HG03457 (cell line): ENCODE measurements around the gene APOM.
A peak's percentile ranks its signal among the peaks of the same experiment; 100 is the strongest.

Source experiments
- ATAC-seq: cut with Tn5 transposase; IDR thresholded peaks from one replicate; pipeline ENCODE4 v1.9.1; 2021; ENCODE audit warnings: moderate number of reproducible peaks; ENCODE audit not compliant: unreplicated experiment

Gene APOM

DNA sequence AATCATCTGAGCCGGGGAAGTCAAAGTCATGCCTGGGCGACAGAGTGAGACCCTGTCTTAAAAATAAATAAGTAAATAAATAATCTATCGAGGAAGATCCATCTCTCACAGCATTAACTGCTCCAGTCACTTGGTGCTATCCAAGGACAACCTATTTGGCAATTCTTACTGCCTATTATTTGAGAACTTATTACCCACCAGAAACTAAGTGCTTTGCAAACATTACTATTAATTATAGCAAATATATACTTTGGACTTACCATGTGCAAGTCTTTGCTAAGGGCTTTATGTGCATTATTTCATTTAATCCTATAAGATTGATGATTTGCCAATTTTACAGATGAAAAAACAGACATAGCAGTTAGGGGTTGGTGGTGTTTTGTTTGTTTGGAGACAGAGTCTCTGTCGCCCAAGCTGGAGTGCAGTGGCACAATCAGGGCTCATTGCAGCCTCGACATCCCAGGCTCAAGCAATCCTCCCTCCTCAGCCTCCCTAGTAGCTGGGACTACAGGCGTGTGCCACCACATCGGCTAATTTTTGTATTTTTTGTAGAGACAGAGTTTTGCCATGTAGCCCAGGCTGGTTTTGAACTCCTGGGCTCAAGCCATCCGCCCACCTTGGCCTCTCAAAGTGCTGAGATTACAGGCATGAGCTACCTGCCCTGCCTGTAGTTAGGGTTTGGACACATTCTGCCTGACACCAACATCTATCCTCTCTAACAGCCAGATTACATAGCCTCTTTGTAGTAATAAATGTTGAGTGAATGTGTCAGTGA lies 933 bp upstream of the APOM start:
- ATAC-seq = no peak

DNA sequence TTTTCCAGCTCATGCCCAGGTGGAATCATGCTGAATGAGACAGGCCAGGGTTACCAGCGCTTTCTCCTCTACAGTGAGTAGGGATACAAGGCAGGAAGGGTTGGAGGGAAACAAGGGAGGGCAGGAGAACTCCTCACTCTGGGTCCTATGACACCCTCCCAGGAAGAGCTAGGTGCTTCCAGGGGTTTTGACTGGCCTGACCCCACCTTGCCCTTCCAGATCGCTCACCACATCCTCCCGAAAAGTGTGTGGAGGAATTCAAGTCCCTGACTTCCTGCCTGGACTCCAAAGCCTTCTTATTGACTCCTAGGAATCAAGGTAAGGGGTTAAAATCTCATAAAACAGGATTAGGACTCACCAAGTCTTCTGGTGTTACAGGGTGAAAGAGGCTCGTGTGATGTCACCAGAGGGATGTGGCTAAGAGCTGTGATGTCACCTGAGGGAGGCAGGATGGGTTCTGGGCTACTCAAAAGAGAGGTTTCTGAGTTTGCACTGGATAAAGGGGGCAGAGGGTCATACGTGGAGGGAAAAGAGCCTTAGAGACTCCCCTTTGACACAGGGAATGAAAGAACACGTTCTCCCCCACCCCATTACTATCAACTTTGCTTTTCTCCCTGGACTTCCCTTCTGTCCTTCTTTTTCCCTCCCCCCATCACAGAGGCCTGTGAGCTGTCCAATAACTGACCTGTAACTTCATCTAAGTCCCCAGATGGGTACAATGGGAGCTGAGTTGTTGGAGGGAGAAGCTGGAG lies 1.9 kb downstream of the APOM start:
- no peak for ATAC-seq

DNA sequence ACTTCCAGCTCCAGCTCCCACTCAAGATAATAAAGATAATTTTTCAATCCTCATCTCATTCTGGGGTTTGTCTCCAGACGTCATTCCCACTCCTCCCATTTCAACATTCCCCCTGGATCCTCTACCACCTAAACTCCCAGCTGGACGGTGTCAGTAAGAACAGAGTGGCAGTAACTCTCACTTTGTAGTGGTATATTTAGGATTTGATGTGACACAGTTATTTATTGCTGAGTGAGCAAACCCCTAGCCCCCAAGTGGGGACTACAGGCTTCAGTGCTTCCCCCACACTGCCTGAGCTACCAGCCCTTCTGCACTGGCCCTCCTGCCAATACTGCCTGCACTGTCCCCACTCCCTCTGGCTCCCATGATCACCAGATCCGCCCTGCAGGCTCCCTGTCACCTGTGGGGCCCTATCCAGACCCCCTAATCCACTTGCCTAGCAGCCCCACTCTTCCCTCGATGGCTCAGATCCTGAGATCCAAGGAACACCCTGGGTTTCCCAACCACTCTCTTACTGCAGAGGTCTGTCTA lies 2.5 kb downstream of the APOM start:
- no peak for ATAC-seq

DNA sequence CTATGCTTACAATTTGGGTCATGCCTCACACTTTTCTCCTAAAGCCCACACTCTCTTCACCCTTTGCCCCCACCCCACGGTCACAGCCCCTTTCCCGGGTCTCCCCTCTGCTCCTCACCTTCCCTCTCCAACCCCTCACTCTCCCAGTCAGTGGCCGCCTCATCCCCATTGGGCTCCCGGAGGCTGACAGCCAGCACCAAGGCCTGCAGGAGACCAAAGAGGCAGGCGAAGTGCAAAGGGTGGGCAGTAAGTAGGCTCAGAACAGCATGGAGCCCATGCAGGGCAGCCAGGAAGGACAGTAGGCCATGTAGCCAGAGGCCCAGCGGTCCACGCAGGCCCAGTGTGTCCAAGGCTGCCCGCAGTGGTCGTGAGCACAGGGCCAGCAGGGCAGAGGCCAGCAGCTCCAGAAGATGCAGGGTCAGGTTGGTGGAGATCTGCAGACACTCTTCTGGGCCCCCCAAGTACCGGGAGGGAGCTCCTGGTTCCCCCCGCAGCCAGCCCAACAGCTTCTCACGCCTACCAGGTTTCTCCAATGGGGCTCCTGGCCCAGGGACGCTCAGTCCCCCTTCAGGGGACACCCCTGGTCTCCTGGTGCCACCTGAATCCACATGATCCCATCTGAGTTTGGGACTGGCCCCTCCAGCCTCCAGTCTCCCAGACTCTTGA lies 3.4 kb downstream of the APOM start:
- ATAC-seq = no peak

DNA sequence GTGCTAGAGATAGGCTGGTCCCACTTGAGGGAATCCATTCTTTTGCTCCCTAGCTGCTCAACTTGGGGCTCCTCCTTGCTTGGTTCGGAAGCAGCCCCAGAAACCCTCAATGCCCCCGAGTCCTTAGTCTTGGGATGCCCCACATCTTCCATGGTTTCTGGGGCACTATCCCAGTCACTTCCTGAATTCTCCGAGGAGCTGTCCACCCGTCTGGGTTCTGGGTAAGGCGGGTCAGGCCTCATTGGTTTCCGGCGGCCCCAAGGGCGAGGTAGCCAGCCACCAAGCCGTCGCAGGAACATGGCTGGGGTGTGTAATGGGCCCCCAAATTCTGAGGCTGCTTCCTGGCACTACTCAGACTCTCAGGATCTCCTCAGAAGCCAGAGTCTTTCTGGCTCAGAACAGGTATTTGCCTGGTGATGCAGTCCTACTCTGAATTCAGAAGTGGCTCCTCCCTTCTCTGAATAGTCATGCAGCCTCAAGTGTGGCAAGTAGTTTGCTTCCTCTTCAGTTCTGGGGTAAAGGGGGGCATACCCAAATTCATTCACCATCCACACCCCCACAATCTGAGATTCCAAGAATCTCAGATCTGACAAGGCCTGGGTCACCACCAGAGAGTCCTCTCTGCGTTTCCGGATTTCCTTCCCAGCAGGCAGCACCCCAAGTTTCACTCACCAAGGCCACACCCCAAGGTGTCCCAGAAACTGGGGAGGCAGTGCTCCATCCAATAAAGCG lies 4.1 kb downstream of the APOM start:
- no peak for ATAC-seq

DNA sequence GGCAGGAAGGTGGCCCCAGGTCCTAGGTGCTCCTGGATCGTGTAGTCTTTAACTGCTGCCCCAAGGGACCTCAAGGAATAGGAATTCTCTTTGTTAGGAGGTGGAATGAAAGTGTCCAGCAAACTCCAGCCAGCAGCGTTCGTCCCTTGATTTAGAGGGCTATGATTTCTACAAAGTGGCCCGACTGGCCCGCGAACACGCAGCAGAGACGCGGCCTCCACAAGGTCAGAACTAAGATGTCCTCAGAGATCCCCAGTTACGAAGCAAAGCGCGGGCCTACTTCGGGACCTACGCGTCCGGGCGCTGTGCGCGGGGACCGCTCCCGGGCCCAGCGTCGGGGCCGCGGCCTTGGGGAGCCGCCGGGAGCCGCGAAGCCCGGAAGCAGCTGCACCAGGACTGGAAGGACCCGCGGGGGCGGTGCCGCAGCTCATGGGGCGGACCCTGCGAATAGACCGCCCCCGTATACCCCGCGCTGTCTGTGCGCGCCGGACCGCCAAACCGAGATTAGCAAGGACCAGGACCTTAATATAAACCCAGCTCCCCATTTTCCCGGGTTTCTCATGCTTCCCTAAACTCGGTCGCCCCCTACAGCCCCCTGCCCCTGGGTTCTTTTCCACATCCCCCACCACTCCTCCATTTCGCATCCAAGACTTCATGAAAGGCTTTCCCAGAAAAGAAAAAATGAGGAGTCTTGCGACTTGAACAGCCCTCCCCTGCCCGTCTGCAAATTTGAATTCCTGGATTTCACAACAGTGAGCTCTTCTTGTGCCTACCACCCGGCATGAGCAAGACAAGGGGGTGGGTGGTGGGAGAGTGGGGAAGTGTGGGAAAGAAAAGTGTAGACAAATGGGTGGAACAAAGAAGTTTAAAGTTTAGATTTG lies 4.9 kb downstream of the APOM start, which contains the start of gene C6orf47:
Gene C6orf47 (minus strand): TSS at position 398 of the 881 bp plus-strand sequence. CDS start 831 bp downstream, outside the sequence.
- ATAC-seq = no peak

DNA sequence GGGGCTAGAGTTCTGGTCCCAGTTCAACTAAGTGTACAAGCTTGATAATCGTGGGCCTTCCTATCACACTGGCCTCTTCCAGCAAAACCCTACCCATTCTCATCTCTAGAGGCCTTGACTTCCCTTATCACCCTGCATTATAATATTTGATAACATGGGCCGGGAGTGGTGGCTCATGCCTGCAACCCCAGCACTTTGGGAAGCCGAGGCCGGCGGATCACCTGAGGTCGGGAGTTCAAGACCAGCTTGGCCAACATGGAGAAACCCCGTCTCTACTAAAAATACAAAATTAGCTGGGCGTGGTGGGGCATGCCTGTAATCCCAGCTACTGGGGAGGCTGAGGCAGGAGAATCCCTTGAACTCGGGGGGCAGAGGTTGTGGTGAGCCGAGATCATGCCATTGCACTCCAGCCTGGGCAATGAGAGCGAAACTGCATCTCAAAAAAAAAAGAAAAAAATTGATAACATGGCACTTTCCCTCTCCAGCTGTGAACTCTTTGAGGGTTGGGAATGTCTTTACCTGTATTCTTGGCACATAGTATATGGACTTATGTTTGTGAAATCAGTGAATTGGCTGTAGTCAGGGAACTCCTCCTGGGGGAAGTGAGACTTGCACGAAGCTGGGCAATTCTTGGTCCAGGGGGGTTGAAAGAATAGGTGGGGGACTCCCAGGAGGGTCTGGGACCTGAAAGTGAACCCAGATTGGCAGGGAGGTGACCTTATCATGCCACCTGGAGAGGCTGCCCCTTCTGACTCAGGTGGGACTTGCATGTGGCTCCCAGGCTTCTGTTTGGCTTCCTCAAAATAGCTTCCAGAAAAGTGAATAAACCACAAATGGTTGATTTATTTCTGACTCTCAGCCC lies 5.8 kb downstream of the APOM start:
- no peak for ATAC-seq

DNA sequence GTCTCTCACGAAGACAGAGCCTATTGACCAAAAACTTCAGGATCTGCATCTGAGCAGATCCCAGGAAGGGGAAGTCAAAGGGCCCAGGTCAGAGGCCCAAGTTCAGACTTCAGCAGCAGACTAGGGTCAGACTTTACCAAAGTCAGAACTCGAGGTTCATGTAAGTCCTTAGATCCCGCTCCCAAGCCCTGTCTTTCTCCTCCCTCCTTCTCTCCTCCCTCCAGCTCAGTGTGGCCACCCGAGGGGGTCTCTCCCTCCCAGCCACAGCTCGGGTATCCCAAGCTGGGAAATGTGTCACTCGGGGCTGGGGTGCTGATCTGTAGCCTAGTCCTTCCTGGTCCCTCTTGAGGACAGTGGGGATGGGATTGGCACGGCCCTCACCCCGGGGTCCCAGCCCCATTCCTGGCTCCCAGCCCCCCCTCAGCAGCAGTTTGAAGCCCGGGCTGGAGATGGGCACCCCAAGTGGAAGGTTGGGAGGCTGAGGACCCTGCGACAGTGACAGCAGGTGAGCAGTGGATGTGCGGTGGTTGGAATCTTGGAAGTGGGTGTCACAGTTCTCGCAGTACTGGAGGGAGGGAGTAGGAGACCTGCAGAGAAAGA lies 6.5 kb downstream of the APOM start:
- ATAC-seq = no peak

DNA sequence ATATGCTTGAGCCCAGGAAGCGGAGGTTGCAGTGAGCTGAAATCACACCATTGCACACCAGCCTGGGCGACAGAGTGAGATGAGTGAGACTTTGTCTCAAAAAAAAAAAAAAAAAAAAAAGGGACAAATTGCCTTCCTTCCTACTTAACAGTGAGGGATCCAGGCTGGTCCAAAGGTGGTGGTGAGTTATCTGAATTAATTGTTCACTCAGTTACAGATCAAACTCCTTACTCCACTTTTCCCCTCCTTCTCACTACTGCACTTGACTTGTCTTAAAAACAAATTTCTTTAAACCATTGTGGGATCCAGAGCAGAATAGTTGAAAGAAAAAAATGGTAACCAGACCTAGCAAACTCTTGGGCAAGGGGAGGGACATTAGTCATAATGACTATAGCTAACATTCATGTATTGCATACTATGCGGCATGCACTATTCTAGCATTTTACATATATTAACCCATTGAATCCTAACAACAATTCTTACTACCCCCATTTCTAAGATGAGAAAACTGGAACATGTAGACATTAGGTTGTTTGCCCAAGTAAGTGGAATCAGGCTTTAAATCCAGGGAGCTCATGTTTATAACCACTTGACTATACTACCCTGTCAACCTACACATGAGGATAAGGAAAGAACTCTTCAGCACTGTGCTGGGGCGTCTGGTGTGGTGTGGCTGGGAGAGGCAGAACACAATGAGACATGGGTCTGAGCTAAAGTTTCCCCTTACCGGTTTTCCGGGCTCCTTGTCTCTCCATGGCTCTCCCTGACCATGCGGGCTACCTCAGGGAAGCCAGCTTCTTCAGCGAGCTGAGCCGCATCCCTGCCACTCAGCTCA lies 7.6 kb downstream of the APOM start:
- no peak for ATAC-seq

DNA sequence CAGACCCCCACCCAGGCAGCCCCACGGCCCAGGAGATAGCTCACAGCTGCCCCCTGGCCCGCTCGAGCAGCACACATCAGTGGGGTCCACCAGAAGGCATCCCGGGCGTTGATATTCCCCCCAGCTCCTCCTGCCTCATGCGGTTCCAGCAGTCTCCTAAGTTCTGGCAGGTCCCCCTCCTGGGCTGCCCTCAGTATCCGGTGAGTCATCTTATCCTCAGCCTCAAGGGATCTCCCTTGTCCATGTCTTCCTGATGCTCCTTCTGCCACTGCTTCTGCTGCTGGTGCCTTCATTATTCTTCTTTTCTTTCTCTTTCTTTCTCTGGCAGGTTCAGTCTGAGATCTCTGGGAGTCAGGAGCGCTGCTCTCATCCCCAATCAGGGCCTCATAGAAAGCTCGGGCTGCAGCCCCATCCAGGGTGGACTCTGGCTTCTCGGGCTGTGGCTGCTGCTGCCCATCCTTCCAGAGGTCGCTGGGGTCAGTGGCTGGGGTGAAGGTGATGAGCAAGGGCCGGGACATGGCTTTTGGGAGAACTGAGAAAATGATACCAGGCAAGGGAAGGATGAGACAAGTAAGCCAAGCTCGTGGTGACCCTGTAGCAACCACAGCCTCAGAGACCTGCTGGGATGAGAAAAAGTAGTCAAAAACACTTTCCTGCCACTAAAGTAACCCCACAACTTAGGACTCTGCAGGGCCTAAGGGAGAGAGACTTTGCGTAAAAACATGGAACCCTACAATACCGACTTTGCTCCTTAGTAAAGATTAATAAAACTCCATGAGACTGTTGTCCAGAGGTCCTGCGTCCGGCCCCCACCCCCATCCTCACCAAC lies 8.5 kb downstream of the APOM start:
- no peak for ATAC-seq

DNA sequence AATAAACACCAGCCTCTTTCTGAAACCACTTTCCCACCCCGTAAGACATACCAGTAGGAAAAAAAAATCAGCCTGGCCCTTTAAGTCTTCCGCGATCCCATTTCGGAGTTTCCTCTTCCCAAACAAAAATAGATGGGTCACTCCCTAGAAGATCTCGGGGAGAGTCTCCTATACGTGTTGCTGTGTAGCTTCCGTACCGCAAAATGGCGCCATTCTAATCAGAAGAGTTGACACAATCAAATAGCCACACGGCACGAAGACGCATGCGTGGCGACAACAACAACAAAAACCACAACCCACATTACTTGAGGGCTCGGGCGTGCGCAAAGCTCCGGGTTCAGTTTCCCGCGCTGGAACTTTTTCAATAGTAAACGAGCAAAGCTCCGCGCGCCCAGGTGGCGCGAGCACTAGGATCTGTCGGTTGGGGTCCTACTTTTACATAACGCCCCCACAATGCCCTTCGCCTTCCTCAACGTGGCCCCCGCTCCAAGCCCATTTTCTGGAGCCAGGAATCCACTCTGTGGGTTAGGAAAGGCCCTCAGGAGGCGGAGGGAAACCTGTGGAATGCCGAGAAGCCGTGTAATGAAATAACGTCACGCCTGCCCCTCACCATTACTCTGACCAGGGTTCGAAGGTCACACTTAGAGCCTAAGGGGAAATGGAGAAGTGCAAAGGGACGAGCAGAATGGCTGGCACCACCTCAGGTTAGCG lies 9.3 kb downstream of the APOM start, which contains the start of gene GPANK1:
Gene GPANK1 (minus strand): TSS at position 208 of the 711 bp plus-strand sequence. CDS start 519 bp downstream, outside the sequence.
- peak; percentile 0 for ATAC-seq

DNA sequence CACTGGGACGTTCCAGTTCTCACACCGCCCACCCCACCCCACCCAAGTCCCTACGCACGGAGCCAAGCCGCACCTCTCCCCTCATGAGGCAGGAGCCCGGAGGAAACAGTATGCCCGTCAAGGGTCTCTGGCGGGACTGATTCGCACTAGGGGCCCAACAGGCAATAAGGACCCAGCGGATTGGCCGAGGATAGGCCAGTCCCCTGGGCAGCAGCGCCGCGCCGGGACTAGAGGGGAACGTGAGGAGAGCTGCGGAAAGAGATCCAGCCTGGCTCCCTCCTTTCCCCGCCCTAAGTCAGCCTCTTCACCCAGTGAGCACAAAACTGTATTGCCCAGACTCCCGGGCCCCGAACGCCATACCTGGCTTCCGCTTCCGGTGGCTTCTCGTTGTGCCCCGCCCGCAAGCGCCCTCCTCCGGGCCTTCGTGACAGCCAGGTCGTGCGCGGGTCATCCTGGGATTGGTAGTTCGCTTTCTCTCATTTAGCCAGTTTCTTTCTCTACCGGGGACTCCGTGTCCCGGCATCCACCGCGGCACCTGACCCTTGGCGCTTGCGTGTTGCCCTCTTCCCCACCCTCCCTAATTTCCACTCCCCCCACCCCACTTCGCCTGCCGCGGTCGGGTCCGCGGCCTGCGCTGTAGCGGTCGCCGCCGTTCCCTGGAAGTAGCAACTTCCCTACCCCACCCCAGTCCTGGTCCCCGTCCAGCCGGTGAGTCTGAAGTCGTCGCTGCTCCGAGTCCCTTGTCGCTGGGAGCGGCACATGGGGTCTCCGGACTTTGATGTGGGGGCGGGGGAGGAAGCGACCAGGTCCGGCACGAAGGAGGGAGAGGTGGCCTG lies 10.0 kb downstream of the APOM start, which contains the start of gene CSNK2B:
Gene CSNK2B (plus strand): TSS at position 580 of the 836 bp plus-strand sequence. CDS start 752 bp downstream, outside the sequence.
- peak; percentile 54 for ATAC-seq

DNA sequence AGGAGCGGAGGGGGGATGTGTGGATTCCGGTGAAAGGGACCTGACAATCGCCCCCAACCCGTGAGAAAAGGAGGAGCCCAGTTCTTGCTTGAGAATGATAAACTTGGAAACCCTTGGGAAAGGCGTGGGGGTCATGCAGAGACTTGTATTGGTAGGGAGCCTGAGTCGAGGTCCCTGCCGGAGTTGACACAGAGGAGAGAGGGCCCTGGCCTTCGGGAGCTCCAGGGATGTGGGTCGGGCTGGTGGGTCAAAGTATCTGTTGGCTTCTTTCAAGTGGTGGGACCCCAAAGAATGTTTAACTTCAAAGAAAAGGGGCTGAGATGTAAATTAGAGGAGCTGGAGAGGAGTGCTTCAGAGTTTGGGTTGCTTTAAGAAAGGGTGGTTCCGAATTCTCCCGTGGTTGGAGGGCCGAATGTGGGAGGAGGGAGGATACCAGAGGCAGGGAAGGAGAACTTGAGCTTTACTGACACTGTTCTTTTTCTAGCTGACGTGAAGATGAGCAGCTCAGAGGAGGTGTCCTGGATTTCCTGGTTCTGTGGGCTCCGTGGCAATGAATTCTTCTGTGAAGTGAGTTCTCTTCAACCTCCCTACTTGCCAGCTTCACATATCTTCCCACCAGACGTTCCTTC lies 10.8 kb downstream of the APOM start:
- ATAC-seq = no peak

DNA sequence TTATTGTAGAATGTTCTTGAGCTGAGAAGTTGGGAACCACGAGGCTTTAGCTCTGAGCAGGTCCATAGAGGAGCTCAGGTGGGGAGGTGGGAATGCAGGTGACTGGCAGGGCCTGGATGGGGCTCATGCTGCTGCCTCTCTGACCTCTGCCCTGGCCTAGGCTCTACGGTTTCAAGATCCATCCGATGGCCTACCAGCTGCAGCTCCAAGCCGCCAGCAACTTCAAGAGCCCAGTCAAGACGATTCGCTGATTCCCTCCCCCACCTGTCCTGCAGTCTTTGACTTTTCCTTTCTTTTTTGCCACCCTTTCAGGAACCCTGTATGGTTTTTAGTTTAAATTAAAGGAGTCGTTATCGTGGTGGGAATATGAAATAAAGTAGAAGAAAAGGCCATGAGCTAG lies 14.0 kb downstream of the APOM start, which contains the start of gene LY6G5B:
Gene LY6G5B (plus strand): TSS at position 301 of the 400 bp plus-strand sequence. CDS start 975 bp downstream, outside the sequence.
- ATAC-seq = no peak
